Measurements from ENCODE around the gene LAMP2. TPM values are rescaled to one million over a fixed set of nuclear protein-coding genes. Genes with fewer than 3 reads are reported as not detected.

The LAMP2 gene
- total and polyA plus RNA-seq, 11 donors, result 15.5 to 111 (median 61.3) TPM

GRCh38 chrX:120419463-120419862, 49.6 kb downstream of the LAMP2 start:
- no peak for DNase-seq
- Histone ChIP-seq H3K27me3 (no peaks in the 10 kb centered on the region), H3K4me1 (no peaks in the 10 kb centered on the region), H3K36me3 (no peaks in the 10 kb centered on the region), H3K4me3 (no peak overlapping the region), H3K27ac (no peak overlapping the region), H3K9me3 (no peaks in the 10 kb centered on the region)
- no peak for ATAC-seq
- TF ChIP-seq POLR2A (IDR thresholded peaks at IDR 0.05), result no peak
- TF ChIP-seq CTCF (IDR thresholded peaks at IDR 0.05), result no peak
- intact Hi-C loops (cut with DNase I), result no loop called here
- WGBS, 4 donors, result 35 to 55% (median 50%) methylated on average over 2 of the region's 2 CpGs

- Histone ChIP-seq H3K4me3 (no peak overlapping the region), H3K27ac (no peak overlapping the region), H3K27me3 (no peaks in the 10 kb centered on the region), H3K4me1 (no peaks in the 10 kb centered on the region), H3K36me3 (no peaks in the 10 kb centered on the region), H3K9me3 (no peaks in the 10 kb centered on the region)
- DNase-seq (no peak), ATAC-seq (no peak)
- no peak for TF ChIP-seq CTCF (IDR thresholded peaks at IDR 0.05)
- TF ChIP-seq POLR2A (IDR thresholded peaks at IDR 0.05), result no peak
- intact Hi-C loops (cut with DNase I), result no loop called here
- 77 to 90% (median 81%) methylated on average over 1 of the region's 1 CpG for WGBS, 4 donors
Measured at GRCh38 chrX:120408168-120408567, 60.9 kb downstream of the LAMP2 start.

- DNase-seq (no peak), ATAC-seq (no peak)
- Histone ChIP-seq H3K36me3 (no peaks in the 10 kb centered on the region), H3K4me1 (no peaks in the 10 kb centered on the region), H3K4me3 (no peak overlapping the region), H3K27ac (no peak overlapping the region), H3K9me3 (no peaks in the 10 kb centered on the region), H3K27me3 (no peaks in the 10 kb centered on the region)
- 71 to 88% (median 76%) methylated on average over 5 of the region's 5 CpGs for WGBS, 4 donors
- TF ChIP-seq CTCF (IDR thresholded peaks at IDR 0.05), result no peak
- TF ChIP-seq POLR2A (IDR thresholded peaks at IDR 0.05), result no peak
- intact Hi-C loops (cut with DNase I), result no loop called here
Measured at GRCh38 chrX:120406638-120407037, 62.5 kb downstream of the LAMP2 start.

GRCh38 chrX:120402369-120402768, 66.7 kb downstream of the LAMP2 start:
- ATAC-seq, result no peak
- 77 to 97% (median 88%) methylated on average over 2 of the region's 2 CpGs for WGBS, 4 donors
- intact Hi-C loops (cut with DNase I), result no loop called here

More at GRCh38 chrX:120402369-120402768, 66.7 kb downstream of the LAMP2 start:
- no peaks in the 10 kb centered on the region for H3K9me3 ChIP-seq
- no peaks in the 10 kb centered on the region for H3K27me3 ChIP-seq
- H3K36me3 ChIP-seq, result no peaks in the 10 kb centered on the region
- H3K27ac ChIP-seq, result no peak overlapping the region
- no peak for DNase-seq
- TF ChIP-seq POLR2A (IDR thresholded peaks at IDR 0.05) (no peak), CTCF (IDR thresholded peaks at IDR 0.05) (no peak)
- H3K4me1 ChIP-seq, result no peaks in the 10 kb centered on the region
- H3K4me3 ChIP-seq, result no peak overlapping the region

Measured in heart left ventricle (tissue), 16 donors.